IPS DF 19.7 (cell line): Measurements from ENCODE around the gene MGAT4C.
"Not testable (repeated sequence)": the region's sequence is repeated elsewhere in the genome, so short reads cannot be mapped to it uniquely, and the experiment has no call there.

Source experiments
- DNase-seq: peaks from one replicate; pipeline ENCODE4 v3.0.0-alpha.2; 2013; ENCODE audit warnings: low read depth, low spot score

The MGAT4C gene

DNA sequence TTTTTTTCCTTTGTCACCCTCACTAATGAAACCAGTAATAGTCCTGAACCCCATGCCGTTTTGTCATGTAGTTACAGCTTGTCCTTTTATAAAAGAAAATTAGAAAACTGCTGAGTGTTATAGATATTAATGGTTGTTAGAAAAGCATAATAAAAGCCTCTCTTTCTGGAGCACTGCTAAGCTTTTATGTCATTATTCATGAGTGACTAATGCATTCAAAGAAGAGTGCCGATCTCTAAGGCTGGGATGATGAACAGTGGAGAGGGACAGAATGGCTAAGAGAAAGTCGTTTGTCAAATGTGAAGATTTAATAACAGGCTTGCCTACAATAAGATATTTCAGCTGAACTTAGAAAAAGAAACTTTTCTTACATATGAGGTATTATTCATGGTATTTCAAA is 121.6 kb downstream of the MGAT4C start:
- no peak for DNase-seq

- DNase-seq, result not testable (repeated sequence)
These were observed 129.3 kb downstream of the MGAT4C start for GRCh38 chr12:86126900-86127299.

DNA sequence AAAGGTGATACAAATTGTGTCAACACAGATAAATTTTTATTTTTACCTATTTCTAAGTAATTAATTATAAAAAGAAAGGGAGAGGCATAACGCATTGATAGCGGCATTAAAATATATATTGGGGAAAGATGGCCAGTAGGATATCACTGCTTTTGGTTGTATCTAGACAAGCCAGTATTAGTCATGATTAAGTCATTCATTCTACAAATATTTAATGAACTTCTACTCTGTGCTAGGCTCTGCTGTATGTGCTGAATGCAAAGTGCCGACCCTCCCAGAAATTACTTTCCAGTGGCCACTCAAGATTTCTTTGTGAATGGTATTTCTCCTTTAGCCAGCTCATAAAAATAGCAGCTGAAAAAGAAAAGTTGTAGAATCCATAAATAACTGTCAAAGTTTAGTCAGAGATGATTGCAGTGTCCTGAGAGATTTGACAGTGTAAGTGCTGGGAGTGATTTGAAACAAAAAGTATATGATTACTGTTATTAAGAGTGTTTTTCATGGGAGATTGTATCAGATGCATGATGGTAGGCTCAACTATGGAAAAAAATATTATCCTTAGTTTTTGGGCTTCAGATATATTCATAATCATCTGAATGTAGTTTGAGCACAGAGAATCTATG is 133.2 kb downstream of the MGAT4C start:
- no peak for DNase-seq

DNA sequence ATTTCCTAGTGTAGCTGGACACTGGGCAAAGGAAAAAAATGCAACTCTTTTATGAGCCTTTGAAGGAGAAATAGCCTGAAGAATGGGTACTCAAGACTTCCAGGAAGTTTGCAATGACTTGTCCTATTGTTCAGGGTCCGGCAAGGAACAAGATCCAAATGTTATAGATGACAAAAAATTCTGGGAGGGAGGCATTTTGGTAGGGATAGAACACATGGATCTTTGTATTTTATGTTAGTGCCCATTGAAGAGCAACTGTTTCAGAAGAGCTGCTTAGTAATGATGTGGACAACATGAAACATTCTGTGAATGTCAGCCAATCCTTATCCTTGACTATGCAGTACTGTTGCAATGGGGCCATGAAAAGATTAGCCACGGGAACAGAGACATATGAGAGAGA is 138.0 kb downstream of the MGAT4C start:
- no peak for DNase-seq

DNA sequence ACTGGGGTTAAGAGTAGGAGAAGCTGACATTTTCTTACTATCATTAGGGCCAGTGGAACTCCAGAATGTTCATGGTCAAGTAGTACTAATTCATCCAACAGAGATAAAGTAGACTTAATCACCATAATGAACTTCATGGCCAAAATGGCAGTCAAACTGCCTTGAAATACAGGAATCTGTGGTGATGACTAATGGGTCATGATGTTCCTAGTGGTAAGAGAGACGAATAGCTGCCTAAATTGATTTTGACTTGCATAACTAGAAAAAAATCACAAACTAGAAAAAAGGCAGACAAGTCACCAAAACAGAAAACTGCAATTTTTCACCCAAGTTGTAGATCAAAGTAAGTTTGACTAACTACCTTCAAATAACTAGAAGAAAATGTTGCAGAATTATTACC is 138.5 kb downstream of the MGAT4C start:
- DNase-seq, result no peak

GRCh38 chr12:86104087-86104486 is 152.1 kb downstream of the MGAT4C start:
- no peak for DNase-seq

DNA sequence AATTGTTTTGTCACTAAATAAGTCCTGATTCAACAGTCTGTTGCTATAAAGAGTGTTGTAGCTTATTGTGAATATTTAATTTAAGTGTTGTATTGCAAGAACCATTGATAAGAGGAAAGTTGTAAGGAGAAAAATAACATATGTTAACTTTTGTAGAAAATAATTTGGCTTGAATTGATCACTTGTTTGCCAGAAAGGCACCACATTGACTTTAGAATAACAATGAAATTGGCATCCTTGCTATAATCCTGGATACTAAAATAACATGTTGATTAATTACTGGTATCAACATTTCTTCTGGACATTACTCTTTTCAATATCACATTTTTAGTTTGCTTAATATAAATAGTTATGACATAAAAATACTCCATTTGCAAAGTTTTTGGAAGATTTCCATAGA is 159.0 kb downstream of the MGAT4C start:
- no peak for DNase-seq

- DNase-seq, result no peak
These were observed 164.5 kb downstream of the MGAT4C start for GRCh38 chr12:86091681-86092080.

GRCh38 chr12:86081843-86082242 is 174.3 kb downstream of the MGAT4C start:
- no peak for DNase-seq

GRCh38 chr12:86059052-86059451 is 197.1 kb downstream of the MGAT4C start:
- DNase-seq, result not testable (repeated sequence)

DNA sequence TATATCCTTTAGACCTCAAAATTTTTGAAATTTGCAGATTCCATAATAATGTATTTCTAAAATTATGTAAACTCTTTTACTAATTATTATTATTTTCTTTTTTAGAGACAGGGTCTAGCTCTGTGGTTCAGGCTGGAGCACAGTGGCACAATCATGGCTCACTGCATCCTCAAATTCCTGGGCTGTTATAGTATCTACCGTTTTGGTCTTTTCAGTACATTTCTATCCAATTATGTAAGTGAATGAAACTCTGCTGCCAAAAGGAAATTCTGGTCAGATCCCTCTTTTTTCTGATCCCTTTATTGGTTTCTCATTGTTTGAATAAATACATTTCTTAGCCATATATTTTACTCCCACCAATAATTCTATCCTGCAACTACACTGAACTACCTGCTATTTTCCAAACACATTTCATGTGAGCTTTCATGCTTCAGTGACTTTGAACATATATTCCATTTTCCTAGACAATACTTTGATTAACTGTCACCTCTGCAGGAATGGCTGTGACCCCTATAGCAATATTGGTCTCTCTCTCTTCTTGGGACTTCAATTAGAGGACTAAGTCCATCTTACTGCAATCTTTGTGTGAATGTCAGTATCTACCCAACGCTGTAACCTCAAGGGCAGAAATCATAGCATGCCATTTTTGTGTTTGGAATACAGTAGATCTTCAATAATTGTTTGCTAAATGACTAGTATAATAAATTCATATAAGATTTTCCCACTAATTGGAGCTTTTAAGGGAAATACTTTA is 198.9 kb downstream of the MGAT4C start:
- DNase-seq, result no peak

DNA sequence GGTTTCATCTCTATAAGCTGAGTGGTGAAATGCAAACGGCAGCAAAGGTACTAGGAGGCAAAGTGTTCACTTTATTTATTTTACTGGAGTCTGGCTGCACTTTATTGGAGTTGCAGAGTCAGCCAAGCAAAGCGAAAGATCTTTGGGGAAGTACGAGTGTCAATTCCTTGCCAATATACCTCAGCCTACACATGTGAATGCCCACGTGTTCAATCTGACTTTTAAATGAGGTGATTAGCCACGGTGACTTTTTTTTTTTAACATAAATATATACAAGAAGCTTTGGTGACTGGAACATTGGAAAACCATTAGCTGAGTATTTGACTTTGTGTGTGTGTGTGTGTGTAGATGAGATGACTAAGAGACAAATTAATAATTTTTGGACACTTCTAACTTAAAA is 203.3 kb downstream of the MGAT4C start:
- DNase-seq, result no peak

- DNase-seq, result no peak
These were observed 206.2 kb downstream of the MGAT4C start for GRCh38 chr12:86050010-86050409.

DNA sequence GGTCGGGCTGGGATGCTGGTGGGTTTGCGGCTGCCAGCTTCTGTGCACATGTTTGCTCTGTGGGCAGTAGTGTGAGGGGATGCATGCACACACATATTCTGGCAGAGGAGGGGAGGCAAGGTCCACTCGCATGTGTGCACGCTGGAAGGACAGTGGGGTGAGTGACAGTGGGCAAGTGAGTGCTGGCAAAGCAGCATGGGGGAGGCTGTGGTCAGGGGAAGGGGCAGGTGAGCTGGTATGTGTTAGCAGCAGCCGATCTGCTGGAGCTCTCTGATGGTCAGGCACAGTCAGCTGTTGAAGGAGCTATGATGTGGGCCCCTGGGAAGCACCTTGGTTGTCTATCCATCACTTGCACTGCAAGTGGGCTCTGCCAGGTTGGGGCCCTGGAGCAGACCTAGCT is 211.8 kb downstream of the MGAT4C start:
- no peak for DNase-seq

DNA sequence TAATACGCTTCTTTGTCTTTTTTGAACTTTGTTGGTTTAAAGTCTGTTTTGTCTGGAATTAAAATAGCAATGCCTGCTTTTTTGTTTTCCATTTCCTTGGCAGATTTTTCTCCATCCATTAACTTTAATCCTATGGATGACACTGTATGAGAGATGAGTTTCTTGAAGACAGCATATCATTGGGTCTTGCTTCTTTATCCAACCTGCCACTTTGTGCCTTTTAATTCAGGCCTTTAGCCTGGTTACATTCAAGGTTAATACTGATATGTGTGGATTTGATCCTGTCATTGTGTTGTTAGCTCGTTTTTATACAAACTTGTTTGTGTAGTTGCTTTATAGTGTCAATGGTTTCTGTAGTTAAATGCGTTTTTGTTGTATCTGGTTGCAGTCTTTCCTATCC is 214.1 kb downstream of the MGAT4C start:
- DNase-seq, result no peak

- no peak for DNase-seq
These were observed 237.8 kb downstream of the MGAT4C start for GRCh38 chr12:86018361-86018760.

- no peak for DNase-seq
These were observed 241.2 kb downstream of the MGAT4C start for GRCh38 chr12:86015026-86015425.

GRCh38 chr12:86006727-86007126 is 249.5 kb downstream of the MGAT4C start:
- no peak for DNase-seq

- no peak for DNase-seq
These were observed 258.1 kb downstream of the MGAT4C start for GRCh38 chr12:85998074-85998473.

- DNase-seq, result no peak
These were observed 259.9 kb downstream of the MGAT4C start for GRCh38 chr12:85996280-85996679.

- no peak for DNase-seq
These were observed 262.4 kb downstream of the MGAT4C start for GRCh38 chr12:85993746-85994145.

GRCh38 chr12:85985996-85986395 is 270.2 kb downstream of the MGAT4C start:
- no peak for DNase-seq

DNA sequence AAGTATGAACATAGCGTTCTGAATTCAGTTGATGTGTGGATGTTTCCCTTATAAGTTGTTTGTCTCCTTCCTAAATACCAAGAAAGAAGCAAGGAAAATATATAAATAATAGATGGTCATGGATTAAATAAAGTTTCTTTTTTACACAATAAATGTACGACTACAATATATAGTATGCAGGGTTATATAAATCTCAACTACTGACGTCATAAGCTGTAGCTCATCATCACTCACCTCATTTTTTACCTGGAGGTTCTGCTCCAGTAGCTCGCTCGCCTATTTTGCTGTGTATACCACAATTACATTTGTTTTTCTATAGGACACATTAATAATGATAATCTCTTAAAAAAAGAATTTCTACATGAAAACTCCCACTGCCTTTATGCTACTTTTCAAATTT is 272.6 kb downstream of the MGAT4C start:
- DNase-seq, result no peak

GRCh38 chr12:85979641-85980040 is 276.6 kb downstream of the MGAT4C start:
- DNase-seq, result no peak
